ENCODE results near the gene ASTN2.

- TF ChIP-seq CTCF (IDR thresholded peaks at IDR 0.05; ENCODE audit: extremely low read depth in 1 of 2, insufficient read depth in 1 of 2, low read depth in 1 of 2, low read length in 2 of 2) (no peak), POLR2AphosphoS5 (IDR thresholded peaks at IDR 0.05; ENCODE audit: insufficient read depth, low read depth, low read length) (no peak), JUN (IDR thresholded peaks at IDR 0.05; ENCODE audit: borderline replicate concordance, insufficient read depth, insufficient read length, low read depth) (no peak), FOS (IDR thresholded peaks at IDR 0.05; ENCODE audit: borderline replicate concordance, insufficient read depth, low read length) (no peak)
These were observed 926.5 kb downstream of the ASTN2 start for GRCh38 chr9:116488373-116488772.

Measured in endothelial cell of umbilical vein (primary cell).